Measurements from ENCODE around the gene HELLS.

GRCh38 chr10:94630017-94630688, 84.6 kb downstream of the HELLS start:
- TF ChIP-seq EZH2 (IDR thresholded peaks at IDR 0.05) (no peak), POLR2AphosphoS5 (IDR thresholded peaks at IDR 0.05; ENCODE audit: borderline replicate concordance, low read depth, low read length) (no peak), FOXP2 (optimal IDR thresholded peaks at IDR 0.05; ENCODE audit: control extremely low read depth, extremely low read length, insufficient read depth) (no peak)

All from SK-N-MC (cell line).